HepG2 (cell line): ENCODE measurements around the gene MMP25. TPM values are rescaled to one million over a fixed set of nuclear protein-coding genes. Genes with fewer than 3 reads are reported as not detected.

ENCODE experiments used
- ATAC-seq: fragments of 200-7000 bp; cut with Tn5 transposase; 3 replicates; pipeline ENCODE4 v1.9.1; 2020; ENCODE audit warnings: mild to moderate bottlenecking, moderate library complexity
- BruUV-seq: library from RNA; stranded (reverse); fragments of 400-500 nt; replicated peaks from 2 replicates; lab custom pipeline; 2021; lab: Mats Ljungman, UMichigan
- CTCF ChIA-PET: fragments of 300-600 bp; formaldehyde crosslinking; extraction: SDS; loops from one replicate; lab custom pipeline; 2021; ENCODE audit warnings: low total read pairs, inconsistent platforms, low intra/inter-chr PET ratio; lab: Yijun Ruan, JAX
- POLR2A ChIA-PET: fragments of 350-600 bp; sonication (Branson Sonifier 250); formaldehyde crosslinking; loops from one replicate; lab custom pipeline; 2020; ENCODE audit warnings: antibody characterized with exemption, inconsistent platforms; lab: Yijun Ruan, JAX
- DNase-seq: peaks from one replicate; pipeline ENCODE4 v3.0.0-alpha.2; 2015; ENCODE audit warnings: low spot score
- FAIRE-seq: peaks from 3 replicates; lab custom pipeline; 2011; peaks lifted over from hg19 to GRCh38; lab: Jason Lieb, UNC
- H2AFZ ChIP-seq: one replicate; pipeline ENCODE4 v1.6.1; 2011; ENCODE audit warnings: low read length, inconsistent platforms
- H3K27ac ChIP-seq: fragments of 300-600 bp; 3 replicates; pipeline ENCODE4 v1.8.0; 2011; ENCODE audit warnings: mixed run types, mild to moderate bottlenecking, mixed read lengths, low read length, inconsistent platforms; ENCODE audit not compliant: insufficient read depth; ENCODE audit errors: extremely low read length
- H3K27me3 ChIP-seq, 2 experiments: fragments of 200-600 bp in 1 of 2; 2 replicates in 1 of 2; 3 replicates in 1 of 2; pipeline versions ENCODE4 v1.6.0 to v1.8.0; 2011; ENCODE audit warnings: low read length in 2 of 2, mild to moderate bottlenecking in 2 of 2, moderate library complexity in 2 of 2, inconsistent platforms in 1 of 2; ENCODE audit not compliant: insufficient read depth in 2 of 2, control insufficient read depth in 1 of 2
- H3K36me3 ChIP-seq, 2 experiments: fragments of 200-600 bp in 1 of 2; replicated peaks in 1 of 2; 2 replicates in 1 of 2; 3 replicates in 1 of 2; pipeline versions ENCODE4 v1.5.1 to v1.8.0; 2011; ENCODE audit warnings: low read length in 2 of 2, inconsistent platforms in 1 of 2; ENCODE audit not compliant: insufficient read depth in 2 of 2, control insufficient read depth in 1 of 2
- H3K4me1 ChIP-seq: 2 replicates; pipeline ENCODE4 v1.5.1; 2012; ENCODE audit warnings: low read length, inconsistent platforms; ENCODE audit not compliant: insufficient read depth
- H3K4me2 ChIP-seq: 2 replicates; pipeline ENCODE4 v1.6.0; 2011; ENCODE audit warnings: low read depth, low read length, inconsistent platforms
- H3K4me3 ChIP-seq, 3 experiments: fragments of 200-600 bp in 1 of 3; sonication (generic), shearing (Covaris generic) in 1 of 3; replicated peaks in 1 of 3; 2 replicates each; pipeline ENCODE4 v1.5.1; 2011 to 2016; ENCODE audit warnings: low read length in 3 of 3, inconsistent platforms in 2 of 3, low read depth in 2 of 3, mild to moderate bottlenecking in 2 of 3, control low read depth in 1 of 3, mixed read lengths in 1 of 3; ENCODE audit not compliant: insufficient read depth in 1 of 3
- H3K79me2 ChIP-seq: one replicate; pipeline ENCODE4 v1.6.1; 2011; ENCODE audit warnings: low read length, inconsistent platforms; ENCODE audit not compliant: insufficient read depth
- H3K9ac ChIP-seq: 2 replicates; pipeline ENCODE4 v1.6.0; 2011; ENCODE audit warnings: mild to moderate bottlenecking, low read depth, low read length, inconsistent platforms; ENCODE audit not compliant: insufficient read depth
- H3K9me3 ChIP-seq: 2 replicates; pipeline ENCODE4 v1.5.1; 2012; ENCODE audit warnings: mild to moderate bottlenecking, low read length
- H4K20me1 ChIP-seq: 2 replicates; pipeline ENCODE4 v1.6.0; 2011; ENCODE audit warnings: inconsistent platforms, mild to moderate bottlenecking, low read length, moderate library complexity; ENCODE audit not compliant: insufficient read depth
- DNMT3B ChIP-seq: conservative IDR thresholded peaks from 2 replicates; pipeline ENCODE4 v1.6.1; 2016; ENCODE audit warnings: missing biosample characterization, control low read depth
- PRDM15 ChIP-seq: sonication (generic); formaldehyde crosslinking; IDR thresholded peaks from 2 replicates; pipeline ENCODE4 v1.4.0; 2020; ENCODE audit warnings: missing genetic modification reagents
- PTBP1 ChIP-seq: fragments of 200-400 bp; formaldehyde crosslinking; IDR thresholded peaks from 2 replicates; pipeline ENCODE4 v1.6.1; 2018; ENCODE audit warnings: low read length, low read depth; ENCODE audit not compliant: poor library complexity, severe bottlenecking
- U2AF2 ChIP-seq: fragments of 200-400 bp; formaldehyde crosslinking; IDR thresholded peaks from 2 replicates; pipeline ENCODE4 v1.6.1; 2017; ENCODE audit warnings: low read depth, mild to moderate bottlenecking, low read length
- ZBTB49 ChIP-seq: sonication (generic); formaldehyde crosslinking; IDR thresholded peaks from 2 replicates; pipeline ENCODE4 v1.4.0; 2020; ENCODE audit warnings: missing genetic modification reagents, borderline replicate concordance
- ZKSCAN8 ChIP-seq: IDR thresholded peaks from 2 replicates; pipeline ENCODE4 v1.6.1; 2016; ENCODE audit warnings: borderline replicate concordance, missing genetic modification reagents, missing compliant biosample characterization
- WGBS: methylation state at CpG from one replicate; pipeline ENCODE4 v1.1.6; 2017; ENCODE audit warnings: low lambda C conversion rate; 5-methylcytosine and 5-hydroxymethylcytosine counted together
- in situ Hi-C: cut with HindIII; loops from 2 replicates; pipeline ENCODE4 v1.10.0; 2017; ENCODE audit warnings: low pct_unique_long_range_greater_than_20kb; ENCODE audit not compliant: extremely low pct_ligation_motif_present
- intact Hi-C: fragments of 100-400 bp; cut with micrococcal nuclease; formaldehyde crosslinking; loops from one replicate; pipeline ENCODE4 v1.10.0; 2022; ENCODE audit not compliant: unreplicated experiment
- polyA plus RNA-seq, 8 experiments: library from polyadenylated mRNA; depleted of rRNA in 3 of 8; stranded (reverse) in 7 of 8; unstranded in 1 of 8; fragments of >200 nt; fragmentation: Illumina TruSeq in 4 of 8; extraction: Trizol in 4 of 8; gene quantifications; 2 replicates each; pipeline versions ENCODE4 v1.2.1 to v1.2.3, GENCODE V29; 2011 to 2016; ENCODE audit warnings: low read depth in 4 of 8, missing spikeins in 1 of 8, mixed read lengths in 1 of 8; ENCODE audit not compliant: insufficient read depth in 1 of 8
- total RNA-seq, 5 experiments: library from RNA; depleted of rRNA; stranded (reverse); fragments of >200 nt; fragmentation: Illumina TruSeq; extraction: Trizol; gene quantifications; 2 replicates each; pipeline ENCODE4 v1.2.3, GENCODE V29; 2016; ENCODE audit warnings: low read depth in 1 of 5
- TF ChIP-seq, protein P1 (sequence below): IDR thresholded peaks from 2 replicates; pipeline ENCODE4 v1.6.1; 2012; ENCODE audit warnings: low read depth, low read length, improper control_type of control experiment
- TF ChIP-seq, protein P2 (sequence below): sonication (generic); formaldehyde crosslinking; conservative IDR thresholded peaks from 2 replicates; pipeline ENCODE4 v1.4.0; 2020; ENCODE audit warnings: missing genetic modification reagents
- TF ChIP-seq, protein P3 (sequence below): sonication (generic); formaldehyde crosslinking; IDR thresholded peaks from 2 replicates; pipeline ENCODE4 v1.8.0; 2022; ENCODE audit warnings: mild to moderate bottlenecking, missing genetic modification reagents; ENCODE audit not compliant: insufficient replicate concordance

MMP25 gene
- total and polyA plus RNA-seq, 2 of the 13 experiments (the other 11 are each of a cell fraction or from before 2014, with no cell fraction given), result 0.04 to 0.08 TPM

DNA sequence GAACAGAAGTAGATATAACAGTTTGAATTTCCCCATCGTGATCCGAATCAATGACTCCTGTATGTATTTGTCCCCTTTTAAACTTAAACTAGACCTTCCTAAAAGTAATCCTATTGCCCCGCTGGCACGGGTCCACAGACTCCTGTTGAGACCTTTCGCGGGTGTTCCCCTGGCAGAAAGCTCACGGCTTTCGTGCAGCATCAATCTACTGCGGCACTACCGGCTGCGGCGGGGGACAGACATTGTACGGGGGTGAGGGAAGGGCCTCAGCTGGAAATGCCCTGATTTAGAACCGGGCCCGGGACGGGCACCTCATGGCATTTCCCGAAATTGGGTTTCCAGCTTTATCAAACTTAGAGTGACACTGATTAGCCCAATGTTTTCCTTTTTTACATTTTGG lies 33.7 kb downstream of the MMP25 start:
- BruUV-seq, result no TSS peak
- in situ Hi-C loops (no loop called here), intact Hi-C loops (no loop called here)
- Histone ChIP-seq H3K4me3 (no peak overlapping the region), H3K4me1 (peaks cover 22% of the 10 kb centered on the region), H3K27me3 (peaks cover 2 to 5% of the 10 kb centered on the region in 2 experiments; a peak in 2 of 5 replicates), H3K79me2 (no peaks in the 10 kb centered on the region), H4K20me1 (no peaks in the 10 kb centered on the region), H3K9ac (no peak overlapping the region), H3K27ac (no peak overlapping the region), H3K36me3 (no peaks in the 10 kb centered on the region), H3K4me2 (no peak overlapping the region), H2AFZ (no peak overlapping the region), H3K9me3 (no peaks in the 10 kb centered on the region)
- TF ChIP-seq PTBP1 (no peak), ZBTB49 (CRISPR knock-in tag) (no peak), PRDM15 (CRISPR knock-in tag) (no peak), U2AF2 (no peak), DNMT3B (CRISPR knock-in tag) (no peak), ZKSCAN8 (CRISPR knock-in tag) (no peak)
- TF ChIP-seq, protein P1, sequence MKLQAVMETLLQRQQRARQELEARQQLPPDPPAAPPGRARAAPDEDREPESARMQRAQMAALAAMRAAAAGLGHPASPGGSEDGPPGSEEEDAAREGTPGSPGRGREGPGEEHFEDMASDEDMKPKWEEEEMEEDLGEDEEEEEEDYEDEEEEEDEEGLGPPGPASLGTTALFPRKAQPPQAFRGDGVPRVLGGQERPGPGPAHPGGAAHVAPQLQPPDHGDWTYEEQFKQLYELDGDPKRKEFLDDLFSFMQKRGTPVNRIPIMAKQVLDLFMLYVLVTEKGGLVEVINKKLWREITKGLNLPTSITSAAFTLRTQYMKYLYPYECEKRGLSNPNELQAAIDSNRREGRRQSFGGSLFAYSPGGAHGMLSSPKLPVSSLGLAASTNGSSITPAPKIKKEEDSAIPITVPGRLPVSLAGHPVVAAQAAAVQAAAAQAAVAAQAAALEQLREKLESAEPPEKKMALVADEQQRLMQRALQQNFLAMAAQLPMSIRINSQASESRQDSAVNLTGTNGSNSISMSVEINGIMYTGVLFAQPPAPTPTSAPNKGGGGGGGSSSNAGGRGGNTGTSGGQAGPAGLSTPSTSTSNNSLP, result no peak
- TF ChIP-seq, protein P2, sequence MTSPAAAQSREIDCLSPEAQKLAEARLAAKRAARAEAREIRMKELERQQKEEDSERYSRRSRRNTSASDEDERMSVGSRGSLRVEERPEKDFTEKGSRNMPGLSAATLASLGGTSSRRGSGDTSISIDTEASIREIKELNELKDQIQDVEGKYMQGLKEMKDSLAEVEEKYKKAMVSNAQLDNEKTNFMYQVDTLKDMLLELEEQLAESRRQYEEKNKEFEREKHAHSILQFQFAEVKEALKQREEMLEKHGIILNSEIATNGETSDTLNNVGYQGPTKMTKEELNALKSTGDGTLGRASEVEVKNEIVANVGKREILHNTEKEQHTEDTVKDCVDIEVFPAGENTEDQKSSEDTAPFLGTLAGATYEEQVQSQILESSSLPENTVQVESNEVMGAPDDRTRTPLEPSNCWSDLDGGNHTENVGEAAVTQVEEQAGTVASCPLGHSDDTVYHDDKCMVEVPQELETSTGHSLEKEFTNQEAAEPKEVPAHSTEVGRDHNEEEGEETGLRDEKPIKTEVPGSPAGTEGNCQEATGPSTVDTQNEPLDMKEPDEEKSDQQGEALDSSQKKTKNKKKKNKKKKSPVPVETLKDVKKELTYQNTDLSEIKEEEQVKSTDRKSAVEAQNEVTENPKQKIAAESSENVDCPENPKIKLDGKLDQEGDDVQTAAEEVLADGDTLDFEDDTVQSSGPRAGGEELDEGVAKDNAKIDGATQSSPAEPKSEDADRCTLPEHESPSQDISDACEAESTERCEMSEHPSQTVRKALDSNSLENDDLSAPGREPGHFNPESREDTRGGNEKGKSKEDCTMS (CRISPR knock-in tag), result no peak
- TF ChIP-seq, protein P3, sequence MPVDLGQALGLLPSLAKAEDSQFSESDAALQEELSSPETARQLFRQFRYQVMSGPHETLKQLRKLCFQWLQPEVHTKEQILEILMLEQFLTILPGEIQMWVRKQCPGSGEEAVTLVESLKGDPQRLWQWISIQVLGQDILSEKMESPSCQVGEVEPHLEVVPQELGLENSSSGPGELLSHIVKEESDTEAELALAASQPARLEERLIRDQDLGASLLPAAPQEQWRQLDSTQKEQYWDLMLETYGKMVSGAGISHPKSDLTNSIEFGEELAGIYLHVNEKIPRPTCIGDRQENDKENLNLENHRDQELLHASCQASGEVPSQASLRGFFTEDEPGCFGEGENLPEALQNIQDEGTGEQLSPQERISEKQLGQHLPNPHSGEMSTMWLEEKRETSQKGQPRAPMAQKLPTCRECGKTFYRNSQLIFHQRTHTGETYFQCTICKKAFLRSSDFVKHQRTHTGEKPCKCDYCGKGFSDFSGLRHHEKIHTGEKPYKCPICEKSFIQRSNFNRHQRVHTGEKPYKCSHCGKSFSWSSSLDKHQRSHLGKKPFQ (CRISPR knock-in tag), result no peak
- no peak for FAIRE-seq
- 34% methylated on average over 16 of the region's 17 CpGs for WGBS
- no peak for DNase-seq
- ChIA-PET CTCF (no interaction called here), POLR2A (interaction anchor here (0.7 to 1.5 kb wide), 3 partner anchors 15 to 55 kb away, joined by 3 to 8 read pairs (median 4); partner anchors contain the start of genes IL32 and ZNF213)
- ATAC-seq, result no peak
